ENCODE measurements around the gene POLE3. TPM values are rescaled to one million over a fixed set of nuclear protein-coding genes. Genes with fewer than 3 reads are reported as not detected.

Gene POLE3
- total RNA-seq, 1 donor from 2014 or later: 49.5 TPM

GRCh38 chr9:113391917-113392316, 18.6 kb downstream of the POLE3 start:
- H3K36me3 Mint-ChIP-seq: peaks cover 37% of the 10 kb centered on the region
- no peak for TF ChIP-seq CTCF (IDR thresholded peaks at IDR 0.05; ENCODE audit: unreplicated experiment)
- peaks cover 6% of the 10 kb centered on the region for H3K4me1 Mint-ChIP-seq
- H3K9me3 Mint-ChIP-seq: no peaks in the 10 kb centered on the region
- H3K27ac Mint-ChIP-seq: peak overlapping the region; percentile 9
- H3K27me3 Mint-ChIP-seq (ENCODE audit: low read depth): no peaks in the 10 kb centered on the region
- DNase-seq (ENCODE audit: low spot score in 2 of 2, unreplicated experiment in 2 of 2): no peak
- H3K4me3 Mint-ChIP-seq: no peak overlapping the region

- H3K36me3 Mint-ChIP-seq: peaks cover 42% of the 10 kb centered on the region
- no peaks in the 10 kb centered on the region for H3K9me3 Mint-ChIP-seq
- no peak for DNase-seq (ENCODE audit: low spot score in 2 of 2, unreplicated experiment in 2 of 2)
Measured at GRCh38 chr9:113390192-113390960, 20.1 kb downstream of the POLE3 start.

GRCh38 chr9:113389451-113389850, 21.0 kb downstream of the POLE3 start:
- DNase-seq (ENCODE audit: low spot score in 2 of 2, unreplicated experiment in 2 of 2): no peak
- TF ChIP-seq CTCF (IDR thresholded peaks at IDR 0.05; ENCODE audit: unreplicated experiment): no peak
- Mint-ChIP-seq H3K27ac (no peak overlapping the region), H3K9me3 (no peaks in the 10 kb centered on the region), H3K36me3 (peaks cover 38% of the 10 kb centered on the region), H3K4me1 (no peaks in the 10 kb centered on the region), H3K27me3 (ENCODE audit: low read depth) (no peaks in the 10 kb centered on the region), H3K4me3 (no peak overlapping the region)

More at GRCh38 chr9:113390192-113390960, 20.1 kb downstream of the POLE3 start:
- Mint-ChIP-seq H3K27me3 (ENCODE audit: low read depth) (no peaks in the 10 kb centered on the region), H3K4me3 (no peak overlapping the region), H3K4me1 (no peaks in the 10 kb centered on the region), H3K27ac (no peak overlapping the region)
- no peak for TF ChIP-seq CTCF (IDR thresholded peaks at IDR 0.05; ENCODE audit: unreplicated experiment)

GRCh38 chr9:113388833-113389232, 21.6 kb downstream of the POLE3 start:
- no peak for TF ChIP-seq CTCF (IDR thresholded peaks at IDR 0.05; ENCODE audit: unreplicated experiment)
- Mint-ChIP-seq H3K4me3 (no peak overlapping the region), H3K4me1 (no peaks in the 10 kb centered on the region), H3K27ac (no peak overlapping the region), H3K27me3 (ENCODE audit: low read depth) (no peaks in the 10 kb centered on the region), H3K9me3 (no peaks in the 10 kb centered on the region), H3K36me3 (peaks cover 38% of the 10 kb centered on the region)
- no peak for DNase-seq (ENCODE audit: low spot score in 2 of 2, unreplicated experiment in 2 of 2)

GRCh38 chr9:113387560-113388230, 22.8 kb downstream of the POLE3 start:
- no peak overlapping the region for H3K27ac Mint-ChIP-seq
- no peak for DNase-seq (ENCODE audit: low spot score in 2 of 2, unreplicated experiment in 2 of 2)
- peaks cover 32% of the 10 kb centered on the region for H3K36me3 Mint-ChIP-seq

More at GRCh38 chr9:113387560-113388230, 22.8 kb downstream of the POLE3 start:
- Mint-ChIP-seq H3K9me3 (no peaks in the 10 kb centered on the region), H3K27me3 (ENCODE audit: low read depth) (no peaks in the 10 kb centered on the region), H3K4me1 (no peaks in the 10 kb centered on the region), H3K4me3 (no peak overlapping the region)
- no peak for TF ChIP-seq CTCF (IDR thresholded peaks at IDR 0.05; ENCODE audit: unreplicated experiment)

All from mesothelial cell of epicardium (in vitro differentiated cells).